ENCODE measurements around the gene HOATZ. TPM values are rescaled to one million over a fixed set of nuclear protein-coding genes. Genes with fewer than 3 reads are reported as not detected.
A peak's percentile ranks its signal among the peaks of the same experiment; 100 is the strongest.

HOATZ gene
- total RNA-seq, 4 donors from 2014 or later, result not detected

DNA sequence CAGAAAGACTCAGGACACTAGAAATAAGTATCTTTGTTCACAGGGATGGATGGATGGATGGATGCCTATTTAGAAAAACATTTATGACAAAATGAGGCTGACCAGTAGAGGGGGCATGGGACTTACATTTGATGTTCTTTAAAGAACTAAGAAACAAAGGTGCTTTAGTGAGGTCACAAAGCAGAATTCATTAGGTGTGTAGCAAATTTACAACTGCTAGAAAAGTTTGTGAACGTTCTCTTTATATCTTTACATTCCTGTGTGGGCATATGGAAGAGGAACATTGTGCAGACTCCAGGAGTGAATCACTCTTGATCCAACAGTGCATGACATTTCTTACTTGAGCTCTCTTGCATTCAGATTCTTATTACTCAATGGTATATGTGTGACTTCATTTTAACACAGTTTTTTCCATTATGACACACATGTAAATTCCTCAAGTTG lies 71.8 kb downstream of the HOATZ start:
- ATAC-seq (ENCODE audit: low FRiP score), result no peak
- TF ChIP-seq, protein P1, sequence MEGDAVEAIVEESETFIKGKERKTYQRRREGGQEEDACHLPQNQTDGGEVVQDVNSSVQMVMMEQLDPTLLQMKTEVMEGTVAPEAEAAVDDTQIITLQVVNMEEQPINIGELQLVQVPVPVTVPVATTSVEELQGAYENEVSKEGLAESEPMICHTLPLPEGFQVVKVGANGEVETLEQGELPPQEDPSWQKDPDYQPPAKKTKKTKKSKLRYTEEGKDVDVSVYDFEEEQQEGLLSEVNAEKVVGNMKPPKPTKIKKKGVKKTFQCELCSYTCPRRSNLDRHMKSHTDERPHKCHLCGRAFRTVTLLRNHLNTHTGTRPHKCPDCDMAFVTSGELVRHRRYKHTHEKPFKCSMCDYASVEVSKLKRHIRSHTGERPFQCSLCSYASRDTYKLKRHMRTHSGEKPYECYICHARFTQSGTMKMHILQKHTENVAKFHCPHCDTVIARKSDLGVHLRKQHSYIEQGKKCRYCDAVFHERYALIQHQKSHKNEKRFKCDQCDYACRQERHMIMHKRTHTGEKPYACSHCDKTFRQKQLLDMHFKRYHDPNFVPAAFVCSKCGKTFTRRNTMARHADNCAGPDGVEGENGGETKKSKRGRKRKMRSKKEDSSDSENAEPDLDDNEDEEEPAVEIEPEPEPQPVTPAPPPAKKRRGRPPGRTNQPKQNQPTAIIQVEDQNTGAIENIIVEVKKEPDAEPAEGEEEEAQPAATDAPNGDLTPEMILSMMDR (IDR thresholded peaks at IDR 0.05), result no peak
- no peak for DNase-seq (ENCODE audit: low spot score)

Small RNA genes lying within 50 kb of the gene (small RNA-seq; reads per million reads assigned to genes)
- gene MIR34B (0.39 reads per million), gene MIR34C (3.6 reads per million, percentile 67 among the genes with 10 or more reads in this experiment)

Other genes with a start within 250 kb of the HOATZ start
- 1 to 10 TPM in 1 of 4 donors, under 1 TPM in 2, not detected in 1; 0.50 to 4.7 (median 0.84) TPM for gene POU2AF3, start 216.2 kb upstream of the HOATZ start, total RNA-seq
- gene POU2AF1, start 135.5 kb upstream of the HOATZ start, total RNA-seq, result 1 to 10 TPM in 2 of 4 donors, under 1 TPM in 1, not detected in 1; 0.69 to 2.2 (median 1.9) TPM
- not detected for gene BTG4, start 2.4 kb upstream of the HOATZ start, total RNA-seq
- gene LAYN, start 25.9 kb downstream of the HOATZ start, total RNA-seq, result 10 to 100 TPM; 10.2 to 23.8 (median 15.4) TPM
- 100 to 1,000 TPM in 1 of 4 donors, 10 to 100 TPM in 3; 27.3 to 111 (median 73.6) TPM for gene SIK2, start 87.7 kb downstream of the HOATZ start, total RNA-seq

All from omental fat pad (tissue), 4 donors.